PFSK-1 (cell line): Measurements from ENCODE around the gene MTG1.

ENCODE experiments used
- FOXP2 ChIP-seq: optimal IDR thresholded peaks from 2 replicates; pipeline ENCODE3; 2011; ENCODE audit warnings: borderline replicate concordance, control low read depth, inconsistent platforms; ENCODE audit not compliant: insufficient read depth; ENCODE audit errors: extremely low read length, extremely low read depth
- POLR2AphosphoS5 ChIP-seq: IDR thresholded peaks from 2 replicates; pipeline ENCODE4 v1.6.1; 2012; ENCODE audit warnings: low read depth, mild to moderate bottlenecking, control low read depth, low read length, moderate library complexity

DNA sequence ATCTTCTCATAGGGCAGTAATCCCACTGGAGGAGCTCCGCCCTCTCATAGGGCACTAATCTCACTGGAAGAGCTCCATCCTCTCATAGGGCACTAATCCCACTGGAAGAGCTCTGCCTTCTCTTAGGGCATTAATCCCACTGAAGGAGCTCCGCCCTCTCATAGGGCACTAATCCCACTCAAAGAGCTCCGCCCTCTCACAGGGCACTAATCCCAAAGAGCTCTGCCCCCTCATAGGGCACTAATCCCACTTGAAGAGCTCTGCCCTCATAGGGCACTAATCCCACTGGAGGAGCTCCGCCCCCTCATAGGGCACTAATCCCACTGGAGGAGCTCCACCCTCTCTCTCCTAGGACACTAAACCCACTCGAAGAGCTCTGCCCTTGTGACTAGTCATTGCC is 32.7 kb upstream of the MTG1 start:
- TF ChIP-seq POLR2AphosphoS5 (no peak), FOXP2 (no peak)
